Amygdala (tissue), 56 donors: ENCODE measurements around the gene ESRRB.

Experiments used
- DNase-seq, 56 donors: peaks; one replicate each; lab custom pipeline; 2025; lab: John Stamatoyannopoulos, UW

ESRRB gene

DNA sequence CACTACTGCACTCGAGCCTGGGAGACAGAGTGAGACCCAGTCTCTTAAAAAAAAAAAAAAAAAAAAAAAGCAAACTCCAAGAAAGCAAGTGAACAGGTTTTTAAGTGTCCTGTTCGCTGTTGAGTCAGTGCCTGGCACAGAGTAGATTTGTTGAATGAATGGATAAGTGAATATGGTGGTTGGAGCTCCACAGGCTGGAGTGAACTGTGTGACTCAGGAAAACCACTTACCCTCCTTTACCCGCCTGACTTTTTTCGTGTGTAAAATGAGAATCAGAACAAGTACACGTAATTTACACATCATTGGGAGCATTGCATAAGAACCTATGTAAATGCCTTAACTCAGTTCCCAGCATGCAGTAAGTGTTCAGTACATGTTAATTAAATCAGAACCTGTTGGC lies 24.0 kb upstream of the ESRRB start:
- DNase-seq = no peak

DNA sequence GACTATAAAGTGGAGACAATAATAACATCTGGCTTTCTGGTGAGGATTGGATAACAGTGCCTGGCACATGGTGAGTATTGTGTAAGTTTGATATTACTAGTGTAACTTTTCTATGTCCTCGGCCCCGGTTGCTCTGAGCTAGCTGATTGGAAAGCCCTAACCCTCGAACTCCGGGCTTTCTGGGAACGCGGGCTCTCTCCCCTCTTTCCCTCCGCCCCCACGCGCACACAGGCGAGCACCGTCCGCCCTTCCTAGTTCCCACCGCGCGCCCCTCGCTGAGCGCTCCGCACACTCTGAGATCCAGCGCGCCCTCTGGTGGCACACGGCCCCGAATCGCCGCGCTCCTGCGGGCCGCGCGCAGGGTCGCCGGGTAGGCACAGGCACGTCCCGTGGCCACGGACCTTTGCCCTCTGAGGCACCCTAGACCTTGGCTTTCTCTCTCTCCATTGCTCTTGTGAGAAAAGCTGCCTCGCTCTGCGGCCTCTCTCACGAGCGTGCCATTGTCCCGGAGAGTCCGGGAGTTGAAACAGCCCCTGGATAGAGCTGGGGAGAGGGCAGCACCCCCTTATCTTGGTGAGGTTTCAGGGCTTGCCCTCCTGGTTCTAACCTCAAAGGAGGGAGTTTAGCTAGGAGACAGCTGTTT lies 23.2 kb upstream of the ESRRB start:
- DNase-seq = peak in 21 of 56 donors; percentile 3 to 62 (median 20)

DNA sequence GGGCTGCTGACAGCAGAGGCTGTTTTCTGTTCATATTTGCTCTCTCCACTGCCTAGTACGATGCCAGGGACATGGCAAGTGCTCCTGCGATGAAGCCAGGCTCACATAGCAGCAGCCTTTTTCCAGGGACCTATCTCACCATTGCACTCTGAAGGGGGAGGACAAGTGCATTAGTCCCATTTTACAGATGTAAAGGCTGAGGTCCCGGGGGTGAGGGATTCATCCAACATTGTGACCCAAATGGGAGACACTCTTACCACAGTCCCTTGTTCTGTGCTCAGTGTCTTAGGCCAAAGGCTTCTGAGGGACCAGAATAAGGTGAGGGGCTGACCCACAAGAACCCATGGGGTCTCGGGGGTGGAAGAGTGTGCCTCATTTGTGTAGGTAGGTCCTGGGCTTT lies 21.6 kb upstream of the ESRRB start:
- no peak for DNase-seq

DNA sequence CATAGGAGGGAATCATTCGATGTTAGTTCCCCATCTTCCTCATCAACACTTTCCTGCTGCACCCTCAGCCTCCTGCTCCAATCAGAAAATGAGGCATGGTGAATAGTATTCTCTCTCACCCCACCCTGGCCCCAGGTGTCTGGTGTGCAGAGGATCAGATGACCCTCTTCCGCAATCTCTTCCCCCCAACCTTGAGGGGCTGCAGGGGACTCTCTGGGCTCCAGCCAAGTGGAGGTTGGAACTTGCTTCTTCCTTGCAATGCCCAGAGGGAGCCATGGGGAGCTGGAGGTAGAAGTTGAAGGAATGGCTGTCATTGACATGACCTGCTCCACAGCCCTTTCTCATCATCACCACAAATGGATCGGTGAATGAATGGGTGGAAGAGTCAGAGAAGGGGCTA lies 20.2 kb upstream of the ESRRB start:
- no peak for DNase-seq

DNA sequence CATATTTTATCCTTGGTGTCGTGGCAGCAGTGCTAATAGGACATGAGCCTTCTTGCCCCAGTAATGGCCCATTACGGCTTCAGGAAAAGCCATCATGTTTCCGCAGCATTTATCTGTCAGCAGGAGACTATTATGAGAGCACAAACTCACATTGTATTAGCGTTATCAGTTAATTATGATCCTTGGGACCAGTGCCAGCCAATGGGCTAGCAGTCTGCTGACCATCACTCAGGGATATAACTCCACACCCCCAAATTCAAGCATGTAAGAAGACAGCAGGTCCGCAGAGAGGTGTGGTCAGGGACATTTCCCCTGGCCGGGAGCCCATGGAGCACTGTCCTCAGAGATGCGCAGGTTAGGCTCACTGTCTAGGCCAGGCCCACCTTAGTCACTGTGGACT lies 4.9 kb upstream of the ESRRB start:
- no peak for DNase-seq

DNA sequence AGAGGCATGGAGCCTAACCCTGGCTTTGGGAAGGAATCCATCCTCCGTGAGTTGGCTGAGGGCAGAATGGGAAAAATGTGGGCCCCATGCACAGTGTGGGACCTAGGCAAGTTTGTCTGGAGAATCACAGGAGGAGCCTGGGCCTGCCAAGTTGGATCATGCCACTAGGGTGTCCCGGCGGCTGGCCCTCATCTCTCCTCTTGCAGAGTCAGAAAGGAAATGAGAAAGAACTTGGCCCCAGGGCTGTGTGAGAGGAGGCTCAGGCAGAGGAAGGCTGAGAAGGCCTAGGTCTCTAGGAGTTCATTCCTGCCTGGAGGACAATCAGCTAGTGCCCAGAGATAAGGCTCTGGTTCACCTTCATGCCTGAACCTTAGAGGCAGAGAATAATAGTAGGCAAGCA lies 2.5 kb upstream of the ESRRB start:
- DNase-seq = no peak

DNA sequence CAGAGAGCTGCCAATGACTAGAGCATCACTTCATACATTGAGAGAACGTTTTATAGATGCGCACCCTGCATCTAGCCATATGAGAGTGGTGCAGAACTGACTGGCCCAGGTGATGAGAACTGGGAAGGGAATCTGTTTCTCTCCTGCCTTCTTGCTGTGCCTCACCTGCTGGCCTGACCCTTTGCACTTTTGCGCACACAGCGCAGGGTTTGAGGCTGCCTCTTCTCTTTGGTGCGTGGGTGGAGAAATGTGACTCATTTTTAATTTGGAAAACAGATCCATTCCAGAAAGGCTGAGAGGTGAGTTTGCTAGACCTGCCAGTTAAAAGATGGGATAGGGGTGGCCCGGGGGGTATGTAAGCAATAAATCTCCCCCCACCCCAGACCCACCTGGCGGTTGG lies 453 bp upstream of the ESRRB start:
- DNase-seq = no peak

DNA sequence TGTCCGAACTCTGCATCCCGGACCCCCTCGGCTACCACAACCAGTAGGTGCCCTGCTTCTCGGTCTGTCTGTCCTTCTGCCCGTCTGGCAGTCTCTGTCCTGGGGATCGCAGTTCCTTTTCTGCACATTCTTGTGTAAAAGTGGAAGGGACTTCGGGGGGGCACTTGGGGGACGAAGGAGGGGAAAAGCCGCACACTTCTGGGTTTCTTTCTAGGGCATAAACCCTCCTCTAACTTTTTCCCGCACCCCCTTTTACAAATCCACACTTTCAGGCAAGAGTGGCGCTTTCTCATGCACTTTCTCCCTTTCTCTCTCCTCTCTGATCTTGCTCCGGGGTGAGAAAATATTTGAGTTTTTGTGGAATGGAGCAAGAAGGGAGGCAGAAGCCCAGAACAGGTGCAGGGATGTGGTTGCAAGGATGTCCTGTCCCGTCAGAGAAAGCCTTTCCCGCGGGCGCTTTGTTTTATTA lies 506 bp downstream of the ESRRB start:
- no peak for DNase-seq

DNA sequence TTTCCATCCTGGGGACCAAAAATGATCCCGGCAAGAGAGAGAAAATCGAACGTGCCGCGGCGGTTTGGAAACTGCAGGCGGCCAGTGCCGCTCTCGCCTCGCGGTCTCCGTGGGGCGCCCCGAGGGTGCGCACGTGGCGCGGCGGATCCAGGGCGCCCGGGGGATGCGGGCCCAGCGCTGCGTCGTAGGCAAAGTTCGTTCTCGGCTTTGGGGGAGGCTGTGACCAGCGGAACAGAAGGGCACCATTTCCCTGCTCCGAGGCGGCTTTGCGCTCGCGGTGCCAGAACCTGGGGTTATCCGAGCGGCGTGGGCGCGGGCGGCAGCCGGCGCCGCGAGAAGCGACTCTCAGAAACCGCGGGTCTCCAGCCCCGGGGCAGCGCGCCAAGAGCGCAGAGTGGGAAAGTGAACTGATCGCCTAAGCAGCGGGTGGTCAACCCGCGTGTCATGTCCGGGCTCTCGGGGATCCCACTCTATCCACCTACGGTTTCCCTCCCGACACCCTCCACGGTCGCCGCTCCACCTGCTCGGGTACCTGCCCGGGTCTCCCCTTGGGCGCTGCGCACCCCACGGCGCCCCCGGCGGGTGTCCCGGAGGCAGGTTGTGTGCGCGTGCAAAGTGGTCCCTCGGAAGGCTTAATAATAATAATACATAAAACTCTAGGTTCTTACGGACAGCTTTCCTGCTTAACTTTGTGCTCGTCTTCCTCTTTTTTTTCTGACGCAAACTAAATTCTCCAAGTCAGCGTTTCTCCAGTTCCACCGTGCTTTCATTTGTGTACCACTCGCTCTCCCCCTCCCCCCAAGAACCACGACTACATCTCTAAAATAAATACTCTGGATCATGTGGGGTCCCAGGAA lies 1.2 kb downstream of the ESRRB start:
- no peak for DNase-seq

DNA sequence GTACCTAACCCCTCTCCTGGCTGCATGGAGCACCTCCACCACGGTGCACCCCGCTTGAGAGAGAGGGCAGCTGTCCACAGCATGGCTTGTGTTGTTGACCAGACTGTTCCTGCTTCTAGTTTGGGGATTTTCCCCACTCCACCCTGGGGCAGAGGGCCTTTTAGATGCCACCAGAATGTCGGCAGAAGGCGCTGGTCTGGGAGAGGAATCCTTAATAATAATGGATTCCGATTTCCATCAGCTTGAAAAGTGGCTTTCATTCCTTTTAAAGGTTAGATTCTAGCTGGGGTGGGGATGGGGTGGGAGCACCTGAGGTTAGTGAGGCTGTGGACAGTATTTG lies 1.8 kb downstream of the ESRRB start:
- no peak for DNase-seq

DNA sequence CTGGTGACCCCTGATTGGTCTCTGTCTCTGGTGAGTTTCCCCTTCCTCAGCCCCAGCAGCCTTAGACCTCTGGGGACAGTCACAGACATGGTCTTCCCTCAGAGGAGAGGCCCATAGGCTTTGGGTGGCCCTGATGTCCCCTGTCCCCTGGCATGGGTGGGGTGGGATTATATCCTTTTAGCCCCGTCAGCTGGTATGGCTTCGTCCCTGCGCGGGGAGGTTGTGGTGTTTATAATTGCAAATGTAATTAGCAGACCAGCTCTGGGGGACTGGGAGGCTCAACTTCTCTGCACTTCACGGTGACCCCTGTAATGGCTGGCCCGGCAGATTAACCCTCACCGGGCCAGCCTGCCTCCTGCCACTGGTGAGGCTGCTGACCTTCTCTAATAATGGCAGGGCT lies 5.1 kb downstream of the ESRRB start:
- DNase-seq = no peak

DNA sequence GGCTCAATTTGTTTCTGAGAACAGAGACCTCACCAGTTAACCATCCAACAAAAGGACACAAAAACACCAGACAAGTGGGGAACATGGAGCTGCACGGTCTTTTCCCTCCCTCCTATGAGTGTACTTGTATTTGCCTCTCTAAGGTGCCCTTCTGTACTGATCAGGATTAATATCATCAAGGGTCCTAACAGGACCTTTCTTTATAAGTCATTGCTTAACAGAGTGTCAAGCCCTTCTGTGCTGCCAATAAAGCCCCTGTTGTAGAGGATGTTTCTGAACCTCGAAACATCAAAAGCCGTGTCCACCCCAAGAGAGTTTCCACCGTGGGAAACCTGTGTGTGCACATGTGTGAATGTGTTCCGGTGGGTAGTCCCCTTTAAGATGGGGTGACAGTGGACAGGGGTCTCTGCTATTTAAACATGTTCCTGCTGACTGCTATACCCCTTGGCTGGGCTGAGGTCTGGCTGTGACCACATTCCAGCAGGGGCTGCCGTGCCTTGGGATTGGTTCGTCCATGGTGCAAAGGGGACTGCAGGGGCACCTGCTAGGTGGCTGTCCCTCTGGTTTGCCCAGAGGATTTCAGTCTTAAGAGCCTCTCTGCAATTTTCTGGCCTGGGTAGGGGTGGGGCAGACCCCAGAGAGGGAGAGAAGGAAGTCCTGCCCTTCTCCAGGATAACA lies 6.0 kb downstream of the ESRRB start:
- DNase-seq = no peak

DNA sequence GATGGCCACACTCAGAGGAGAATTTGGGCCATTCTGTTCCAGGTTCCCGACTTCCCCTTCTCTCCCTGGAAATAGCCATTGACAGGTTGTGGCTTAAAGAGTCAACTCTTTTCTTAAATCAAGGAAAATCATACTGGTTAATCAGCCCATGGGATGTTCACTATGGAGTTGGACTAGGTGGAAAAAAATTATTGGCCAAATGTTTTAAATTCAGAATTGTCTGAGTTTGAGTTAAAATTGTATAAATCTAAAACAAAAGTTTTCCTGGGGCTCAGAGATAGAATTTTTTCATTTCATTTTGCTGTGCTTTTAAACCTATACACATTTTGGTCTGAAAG lies 6.5 kb downstream of the ESRRB start:
- DNase-seq = no peak

DNA sequence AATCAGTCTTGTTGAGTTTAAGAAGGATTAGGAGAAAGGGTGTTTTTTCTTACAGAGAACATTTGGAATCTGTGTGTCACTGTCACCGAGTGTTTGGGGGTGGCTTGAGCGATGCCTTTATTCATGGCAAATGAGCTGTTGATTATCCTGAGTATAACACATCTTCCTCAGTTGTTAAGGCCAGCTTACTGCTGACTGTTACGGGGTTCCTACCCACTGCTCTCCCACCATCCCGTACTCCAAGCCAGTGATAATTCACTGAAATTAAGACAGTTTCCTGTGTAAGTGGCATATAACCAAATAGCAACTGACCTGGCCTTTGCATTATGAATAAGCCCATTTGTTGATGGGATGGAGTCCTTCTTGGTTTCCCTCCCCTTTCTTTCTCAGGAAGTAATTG lies 9.5 kb downstream of the ESRRB start:
- no peak for DNase-seq

DNA sequence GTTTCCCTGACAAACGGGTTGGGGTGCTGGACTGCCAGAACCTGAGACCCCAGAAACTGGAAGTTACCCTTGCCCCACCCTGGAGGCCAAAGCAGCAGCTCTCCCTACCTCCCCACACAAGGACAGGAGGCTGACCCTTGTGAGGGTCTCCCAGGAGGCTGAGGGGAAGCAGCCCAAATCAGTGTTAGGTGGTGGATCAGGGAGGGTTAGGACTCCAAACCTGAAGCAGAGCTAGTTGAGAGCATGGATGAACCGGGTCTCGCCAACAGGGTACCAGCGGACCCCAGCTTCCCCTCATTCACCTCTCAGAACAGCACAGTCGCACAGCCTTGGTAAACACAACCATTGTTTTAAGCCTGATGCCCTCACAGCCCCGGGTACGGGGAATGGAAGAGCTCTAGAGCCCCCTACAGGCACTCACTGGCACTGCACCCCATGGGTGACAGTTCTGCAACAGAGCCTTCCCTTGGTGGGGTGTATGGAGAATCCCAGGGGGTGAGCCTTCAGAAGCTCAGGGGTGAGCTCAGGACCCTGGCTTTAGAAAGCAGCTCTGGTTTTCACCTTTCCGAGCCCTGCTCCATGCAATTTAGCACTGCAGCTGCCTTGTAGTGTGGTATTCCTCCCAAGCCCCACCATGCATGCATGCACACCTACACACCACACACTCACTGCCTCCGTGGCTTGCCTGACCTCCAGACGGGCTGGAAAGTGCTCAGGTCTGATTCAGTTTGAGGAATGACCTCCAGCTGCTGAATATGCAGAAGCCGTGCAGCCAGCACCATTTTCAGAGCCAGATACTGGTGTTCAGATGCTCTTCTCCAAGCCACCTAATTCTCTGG lies 11.2 kb downstream of the ESRRB start:
- peak in 52 of 56 donors; percentile 3 to 81 (median 38) for DNase-seq

DNA sequence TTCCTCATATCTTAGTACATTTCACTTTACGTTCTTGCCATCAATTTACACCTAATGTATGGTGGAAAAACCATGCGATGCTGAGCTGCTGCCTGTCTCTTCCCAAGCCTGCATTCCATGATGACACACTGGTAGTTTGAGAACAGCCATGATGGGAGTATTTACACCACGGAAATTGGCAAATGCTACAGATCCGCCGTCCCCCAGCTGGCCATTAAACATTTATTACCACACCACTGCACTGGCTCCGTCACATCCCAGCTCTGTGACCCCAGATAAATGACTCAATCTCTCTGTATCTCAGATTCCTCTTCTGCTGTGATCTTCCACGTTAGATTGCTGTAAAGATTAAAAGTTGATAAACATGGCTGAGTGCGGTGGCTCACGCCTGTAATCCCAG lies 13.9 kb downstream of the ESRRB start:
- DNase-seq = no peak

DNA sequence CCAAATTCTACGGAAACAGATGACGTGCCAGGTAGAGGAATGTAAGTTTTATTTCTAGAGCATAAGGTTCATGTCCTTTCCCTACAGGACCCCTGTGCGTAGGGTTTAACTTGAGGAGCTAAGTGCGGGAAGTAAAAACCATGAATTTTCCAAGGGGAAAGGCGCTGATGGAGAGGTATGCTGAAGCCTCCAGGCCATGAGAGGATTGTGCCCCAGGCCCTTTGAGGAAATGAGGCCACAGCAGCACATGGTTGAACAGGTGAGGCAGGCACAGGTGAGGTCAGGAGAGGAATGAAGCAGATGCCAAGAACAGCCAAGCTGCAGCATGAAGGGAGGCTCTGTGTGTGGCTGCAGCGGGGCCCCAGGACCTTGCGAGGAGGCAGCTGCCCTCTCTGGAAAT lies 14.7 kb downstream of the ESRRB start:
- DNase-seq = no peak

DNA sequence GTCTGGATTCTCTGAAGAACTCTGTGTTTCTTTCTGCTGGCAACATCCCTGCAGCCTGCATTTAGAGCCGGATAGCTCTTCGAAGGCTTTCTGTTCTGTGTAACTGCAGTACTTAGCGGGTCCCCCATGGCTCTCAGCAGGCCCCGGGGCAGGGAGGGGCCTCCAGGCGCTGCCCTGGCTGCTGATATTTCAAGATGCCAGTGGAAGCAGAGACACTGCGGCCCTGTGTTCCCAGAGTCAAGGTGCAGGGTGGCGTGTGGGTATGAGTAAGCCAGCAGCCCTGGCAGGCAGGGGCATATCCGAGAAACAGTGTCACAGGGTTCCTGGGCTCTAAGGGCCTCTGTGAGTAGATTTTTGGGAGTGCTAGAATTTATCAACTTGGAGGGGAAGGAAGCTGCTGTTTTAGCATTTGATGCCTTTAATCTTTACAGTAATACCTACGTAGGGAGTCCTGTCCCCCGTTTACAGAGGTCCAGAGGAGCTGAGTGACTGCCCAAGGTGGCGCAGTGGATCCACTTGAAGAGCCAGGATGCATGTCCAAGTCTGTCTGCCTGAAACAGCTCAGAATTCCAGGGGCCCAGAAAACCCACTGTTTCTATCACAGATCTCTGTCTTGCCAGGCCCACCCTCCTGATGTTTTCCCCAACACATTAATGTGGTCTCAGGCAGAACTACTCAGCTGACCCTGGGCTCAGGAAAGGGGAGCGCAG lies 16.2 kb downstream of the ESRRB start:
- DNase-seq = peak in 1 of 56 donors; percentile 4

DNA sequence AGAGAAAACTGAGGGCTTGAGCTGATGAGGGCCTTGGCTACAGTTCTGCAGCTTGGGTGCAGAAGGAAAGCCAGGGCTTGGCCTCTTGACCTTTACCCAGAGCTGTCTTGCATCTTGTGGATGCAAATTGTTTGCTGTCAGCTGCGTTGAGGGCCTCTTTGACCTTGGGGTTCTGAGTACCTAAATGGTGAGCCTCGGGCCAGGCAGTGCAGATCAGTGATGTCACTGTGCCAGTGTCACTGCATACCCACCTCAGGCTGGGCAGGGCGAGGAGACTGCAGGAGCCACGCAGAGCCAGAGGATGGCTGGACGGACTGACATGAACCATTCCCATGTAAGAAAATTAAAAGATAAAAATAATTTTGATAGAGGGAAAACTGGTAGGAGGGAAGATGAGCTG lies 18.6 kb downstream of the ESRRB start:
- no peak for DNase-seq

DNA sequence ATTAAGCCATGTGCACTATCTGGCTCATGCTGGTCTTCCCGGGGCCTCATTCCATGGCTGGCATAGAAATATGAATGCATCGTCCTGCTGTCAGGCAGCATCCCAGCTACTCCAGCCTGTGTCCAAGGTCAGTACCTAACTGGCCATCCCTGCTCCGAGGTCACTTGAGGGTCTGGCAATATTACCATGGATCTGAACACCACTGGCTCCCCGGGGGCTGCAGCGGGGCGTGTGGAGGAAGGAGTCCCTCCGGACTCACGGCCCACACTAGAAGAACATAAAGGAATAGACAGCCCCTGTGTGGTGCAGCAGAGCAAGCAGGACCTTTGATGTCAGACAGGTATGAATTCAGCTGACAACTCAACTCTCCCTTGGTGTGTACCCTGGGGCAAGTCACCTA lies 19.2 kb downstream of the ESRRB start:
- no peak for DNase-seq
